DND-41 (cell line): ENCODE results near the gene ANKRD11.

Experiments
- ATAC-seq: fragments of 200-7000 bp; cut with Tn5 transposase; 3 replicates; pipeline ENCODE4 v1.9.1; 2021; ENCODE audit warnings: low read depth; ENCODE audit not compliant: insufficient read depth
- DNase-seq: peaks from one replicate; pipeline ENCODE4 v3.0.0-alpha.2; 2020
- H2AFZ ChIP-seq: 2 replicates; pipeline ENCODE4 v1.6.0; 2012; ENCODE audit warnings: low read depth, low read length
- H3K27ac ChIP-seq: 2 replicates; pipeline ENCODE4 v1.5.1; 2012; ENCODE audit warnings: low read length, inconsistent platforms
- H3K27me3 ChIP-seq: fragments of 200-600 bp; sonication (generic); 2 replicates; pipeline ENCODE4 v1.6.0; 2012; ENCODE audit warnings: low read length, mild to moderate bottlenecking, inconsistent platforms; ENCODE audit not compliant: insufficient read depth, poor library complexity
- H3K36me3 ChIP-seq: 2 replicates; pipeline ENCODE4 v1.5.1; 2012; ENCODE audit warnings: low read length, inconsistent platforms; ENCODE audit not compliant: insufficient read depth
- H3K4me1 ChIP-seq: 2 replicates; pipeline ENCODE4 v1.5.1; 2012; ENCODE audit warnings: mild to moderate bottlenecking, low read length; ENCODE audit not compliant: insufficient read depth
- H3K4me2 ChIP-seq: 2 replicates; pipeline ENCODE4 v1.6.0; 2012; ENCODE audit warnings: mild to moderate bottlenecking, moderate library complexity, low read length, inconsistent platforms; ENCODE audit not compliant: insufficient read depth
- H3K4me3 ChIP-seq, 2 experiments: fragments of 200-600 bp in 1 of 2; shearing (Covaris generic) in 1 of 2; 2 replicates each; pipeline ENCODE4 v1.5.1; 2012 to 2016; ENCODE audit warnings: inconsistent platforms in 2 of 2, low read length in 2 of 2, mild to moderate bottlenecking in 2 of 2, low read depth in 1 of 2, moderate library complexity in 1 of 2
- H3K79me2 ChIP-seq: 2 replicates; pipeline ENCODE4 v1.6.0; 2012; ENCODE audit warnings: low read length, inconsistent platforms; ENCODE audit not compliant: insufficient read depth
- H3K9ac ChIP-seq: 2 replicates; pipeline ENCODE4 v1.6.0; 2012; ENCODE audit warnings: low read depth, mild to moderate bottlenecking, inconsistent platforms, low read length, moderate library complexity
- H3K9me3 ChIP-seq: 2 replicates; pipeline ENCODE4 v1.5.1; 2012; ENCODE audit warnings: low read length, moderate library complexity, mild to moderate bottlenecking, inconsistent platforms; ENCODE audit not compliant: insufficient read depth, severe bottlenecking
- H4K20me1 ChIP-seq: 2 replicates; pipeline ENCODE4 v1.6.0; 2012; ENCODE audit warnings: low read length; ENCODE audit not compliant: insufficient read depth
- EZH2 ChIP-seq: IDR thresholded peaks from 3 replicates; pipeline ENCODE4 v1.6.1; 2012; ENCODE audit warnings: borderline replicate concordance, low read depth, mild to moderate bottlenecking, moderate library complexity, low read length, inconsistent platforms; ENCODE audit not compliant: severe bottlenecking
- TF ChIP-seq, protein P1 (sequence below): IDR thresholded peaks from 2 replicates; pipeline ENCODE4 v1.5.1; 2012; ENCODE audit warnings: borderline replicate concordance, low read length, moderate library complexity, mild to moderate bottlenecking; ENCODE audit not compliant: poor library complexity, severe bottlenecking; ENCODE audit errors: extremely low read depth

Gene ANKRD11

DNA sequence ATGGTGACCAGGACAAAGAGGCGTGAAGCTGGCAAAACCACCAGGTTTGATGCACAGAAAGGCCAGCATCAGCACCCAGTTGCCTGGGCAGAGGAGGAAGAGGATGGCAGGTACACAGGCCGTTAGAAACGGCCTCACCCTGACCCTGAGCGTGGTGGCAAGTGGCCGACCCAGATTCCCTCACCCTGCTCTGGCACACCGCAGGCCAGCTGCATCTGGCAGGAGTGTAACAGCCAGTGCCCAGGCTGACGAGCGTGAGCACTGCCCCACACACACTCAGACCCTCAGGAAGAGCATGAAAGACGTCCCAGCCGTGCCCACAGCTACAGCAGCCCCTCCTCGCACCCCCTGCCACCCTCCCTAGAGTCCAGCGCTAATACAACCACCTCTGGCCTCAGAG is 82.0 kb downstream of the ANKRD11 start:
- H3K27ac ChIP-seq = peak overlapping the region; percentile 20; the same call in 1 of the 2 replicates
- H3K4me1 ChIP-seq = peaks cover 10% of the 10 kb centered on the region; the same call in 1 of the 2 replicates
- TF ChIP-seq, protein P1, sequence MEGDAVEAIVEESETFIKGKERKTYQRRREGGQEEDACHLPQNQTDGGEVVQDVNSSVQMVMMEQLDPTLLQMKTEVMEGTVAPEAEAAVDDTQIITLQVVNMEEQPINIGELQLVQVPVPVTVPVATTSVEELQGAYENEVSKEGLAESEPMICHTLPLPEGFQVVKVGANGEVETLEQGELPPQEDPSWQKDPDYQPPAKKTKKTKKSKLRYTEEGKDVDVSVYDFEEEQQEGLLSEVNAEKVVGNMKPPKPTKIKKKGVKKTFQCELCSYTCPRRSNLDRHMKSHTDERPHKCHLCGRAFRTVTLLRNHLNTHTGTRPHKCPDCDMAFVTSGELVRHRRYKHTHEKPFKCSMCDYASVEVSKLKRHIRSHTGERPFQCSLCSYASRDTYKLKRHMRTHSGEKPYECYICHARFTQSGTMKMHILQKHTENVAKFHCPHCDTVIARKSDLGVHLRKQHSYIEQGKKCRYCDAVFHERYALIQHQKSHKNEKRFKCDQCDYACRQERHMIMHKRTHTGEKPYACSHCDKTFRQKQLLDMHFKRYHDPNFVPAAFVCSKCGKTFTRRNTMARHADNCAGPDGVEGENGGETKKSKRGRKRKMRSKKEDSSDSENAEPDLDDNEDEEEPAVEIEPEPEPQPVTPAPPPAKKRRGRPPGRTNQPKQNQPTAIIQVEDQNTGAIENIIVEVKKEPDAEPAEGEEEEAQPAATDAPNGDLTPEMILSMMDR = no peak
- TF ChIP-seq EZH2 = no peak

DNA sequence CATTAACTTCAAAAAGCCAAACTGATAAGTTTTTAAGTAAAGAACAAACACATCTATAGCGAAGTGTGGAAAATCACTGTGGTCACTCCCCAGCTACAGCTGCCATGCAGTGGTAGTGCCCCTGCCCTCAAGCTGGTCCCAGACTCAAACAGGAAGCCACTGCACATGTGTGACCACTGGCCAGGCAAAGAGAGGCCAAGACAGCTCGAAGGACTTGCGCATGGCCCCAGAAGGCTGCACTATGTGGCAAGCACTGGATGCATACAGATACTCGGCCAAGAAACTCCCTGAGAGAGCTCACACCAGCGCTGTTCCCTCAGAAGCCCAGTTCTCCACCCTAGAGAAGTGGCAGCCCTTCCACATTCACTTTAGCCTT is 82.4 kb downstream of the ANKRD11 start:
- peaks cover 97% of the 10 kb centered on the region for H4K20me1 ChIP-seq
- H3K4me1 ChIP-seq = peaks cover 10% of the 10 kb centered on the region; the same call in 1 of the 2 replicates
- H3K36me3 ChIP-seq = peaks cover 48% of the 10 kb centered on the region
- H3K9me3 ChIP-seq = no peaks in the 10 kb centered on the region
- H3K27me3 ChIP-seq = no peaks in the 10 kb centered on the region
- peaks cover 99% of the 10 kb centered on the region for H3K79me2 ChIP-seq
- H3K4me2 ChIP-seq = no peak overlapping the region
- H3K4me3 ChIP-seq = no peak overlapping the region
- H3K9ac ChIP-seq = no peak overlapping the region; the same call in 1 of the 2 replicates
- no peak for TF ChIP-seq EZH2
- TF ChIP-seq, protein P1 = no peak
- peak overlapping the region; percentile 20; the same call in 1 of the 2 replicates for H3K27ac ChIP-seq
- ATAC-seq = no peak
- no peak for DNase-seq
- no peak overlapping the region for H2AFZ ChIP-seq

More for the DNA sequence above, 82.0 kb downstream of the ANKRD11 start:
- no peak overlapping the region for H2AFZ ChIP-seq
- no peaks in the 10 kb centered on the region for H3K9me3 ChIP-seq
- no peak for ATAC-seq
- no peak for DNase-seq
- peaks cover 99% of the 10 kb centered on the region for H3K79me2 ChIP-seq
- no peak overlapping the region for H3K4me3 ChIP-seq
- H3K4me2 ChIP-seq = no peak overlapping the region
- H3K27me3 ChIP-seq = no peaks in the 10 kb centered on the region
- peaks cover 97% of the 10 kb centered on the region for H4K20me1 ChIP-seq
- H3K9ac ChIP-seq = no peak overlapping the region; the same call in 1 of the 2 replicates
- peaks cover 45% of the 10 kb centered on the region for H3K36me3 ChIP-seq

DNA sequence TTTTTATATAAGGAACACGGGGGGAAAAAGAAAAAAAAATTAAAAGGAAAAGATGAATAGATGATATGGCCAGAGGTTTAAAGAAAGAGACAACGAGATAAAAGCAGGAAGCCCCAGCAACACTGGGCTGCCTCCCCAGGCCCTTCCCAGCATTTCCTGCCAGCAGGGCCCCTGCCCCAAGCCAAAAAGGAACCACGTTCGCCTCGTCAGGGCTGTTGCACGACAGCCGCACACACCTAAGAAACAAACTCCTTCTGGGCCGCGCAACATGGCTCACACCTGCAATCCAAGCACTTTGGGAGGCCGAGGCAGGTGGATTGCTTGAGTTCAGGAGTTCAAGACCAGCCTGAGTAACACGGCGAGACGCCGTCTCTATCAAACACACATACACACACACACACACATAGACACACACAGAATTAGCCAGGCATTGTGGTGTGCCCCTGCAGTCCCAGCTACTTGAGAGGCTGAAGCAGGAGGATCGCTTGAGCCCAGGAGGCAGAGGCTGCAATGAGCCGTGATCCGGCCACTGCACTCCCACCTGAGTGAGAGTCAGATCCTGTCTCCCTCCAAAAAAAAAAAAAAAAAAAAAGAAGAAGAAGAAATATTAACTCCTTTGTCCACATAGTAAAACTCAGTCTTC is 83.0 kb downstream of the ANKRD11 start:
- Histone ChIP-seq H3K27ac (peak overlapping the region; percentile 26; the same call in 1 of the 2 replicates), H3K4me2 (no peak overlapping the region)

More for the DNA sequence above, 83.0 kb downstream of the ANKRD11 start:
- DNase-seq = peak; percentile 31
- Histone ChIP-seq H3K9ac (no peak overlapping the region), H3K4me1 (peaks cover 10% of the 10 kb centered on the region; the same call in 1 of the 2 replicates), H3K36me3 (peaks cover 48% of the 10 kb centered on the region), H3K9me3 (no peaks in the 10 kb centered on the region), H2AFZ (no peak overlapping the region), H3K79me2 (peaks cover 99% of the 10 kb centered on the region), H3K27me3 (no peaks in the 10 kb centered on the region), H3K4me3 (no peak overlapping the region), H4K20me1 (peaks cover 97% of the 10 kb centered on the region)
- TF ChIP-seq, protein P1 = no peak
- TF ChIP-seq EZH2 = no peak
- ATAC-seq = 0 out of 3 replicates have a peak, but pooled peaks have one; percentile 41
